Measurements from ENCODE around the gene CDH11. TPM values are rescaled to one million over a fixed set of nuclear protein-coding genes. Genes with fewer than 3 reads are reported as not detected.

Gene CDH11
- total and polyA plus RNA-seq, 8 donors: 2.2 to 171 (median 15.2) TPM

DNA sequence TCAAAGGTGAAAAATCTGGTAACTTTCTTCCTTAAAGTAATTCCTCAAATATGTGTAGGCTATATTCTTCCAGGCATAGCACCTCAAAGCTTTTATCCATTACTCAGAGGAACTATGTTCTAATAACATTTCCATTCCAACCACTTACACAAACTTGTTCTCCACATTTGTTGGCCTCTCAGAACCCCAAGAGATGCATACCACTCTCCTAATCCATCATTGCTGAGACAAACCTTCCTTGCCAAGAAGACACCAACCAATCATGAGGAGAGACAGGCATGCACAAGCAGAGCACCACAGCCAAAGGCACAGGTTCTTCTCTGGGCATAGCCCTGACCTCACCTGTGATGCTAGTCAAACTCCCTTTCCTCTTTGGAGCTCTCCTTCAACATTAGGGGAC lies 20.9 kb downstream of the CDH11 start:
- no peak overlapping the region for H3K27ac ChIP-seq
- TF ChIP-seq, protein P1, sequence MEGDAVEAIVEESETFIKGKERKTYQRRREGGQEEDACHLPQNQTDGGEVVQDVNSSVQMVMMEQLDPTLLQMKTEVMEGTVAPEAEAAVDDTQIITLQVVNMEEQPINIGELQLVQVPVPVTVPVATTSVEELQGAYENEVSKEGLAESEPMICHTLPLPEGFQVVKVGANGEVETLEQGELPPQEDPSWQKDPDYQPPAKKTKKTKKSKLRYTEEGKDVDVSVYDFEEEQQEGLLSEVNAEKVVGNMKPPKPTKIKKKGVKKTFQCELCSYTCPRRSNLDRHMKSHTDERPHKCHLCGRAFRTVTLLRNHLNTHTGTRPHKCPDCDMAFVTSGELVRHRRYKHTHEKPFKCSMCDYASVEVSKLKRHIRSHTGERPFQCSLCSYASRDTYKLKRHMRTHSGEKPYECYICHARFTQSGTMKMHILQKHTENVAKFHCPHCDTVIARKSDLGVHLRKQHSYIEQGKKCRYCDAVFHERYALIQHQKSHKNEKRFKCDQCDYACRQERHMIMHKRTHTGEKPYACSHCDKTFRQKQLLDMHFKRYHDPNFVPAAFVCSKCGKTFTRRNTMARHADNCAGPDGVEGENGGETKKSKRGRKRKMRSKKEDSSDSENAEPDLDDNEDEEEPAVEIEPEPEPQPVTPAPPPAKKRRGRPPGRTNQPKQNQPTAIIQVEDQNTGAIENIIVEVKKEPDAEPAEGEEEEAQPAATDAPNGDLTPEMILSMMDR (IDR thresholded peaks at IDR 0.05): no peak
- TF ChIP-seq EP300 (IDR thresholded peaks at IDR 0.05) (no peak), POLR2AphosphoS5 (IDR thresholded peaks at IDR 0.05) (no peak), POLR2A (IDR thresholded peaks at IDR 0.05) (no peak)
- no peak overlapping the region for H3K4me3 ChIP-seq
- no peaks in the 10 kb centered on the region for H3K27me3 ChIP-seq
- no peaks in the 10 kb centered on the region for H3K9me3 ChIP-seq
- intact Hi-C loops (cut with DNase I; ENCODE audit: low total_unique reads): no loop called here
- DNase-seq: no peak
- no peaks in the 10 kb centered on the region for H3K4me1 ChIP-seq
- no peaks in the 10 kb centered on the region for H3K36me3 ChIP-seq

DNA sequence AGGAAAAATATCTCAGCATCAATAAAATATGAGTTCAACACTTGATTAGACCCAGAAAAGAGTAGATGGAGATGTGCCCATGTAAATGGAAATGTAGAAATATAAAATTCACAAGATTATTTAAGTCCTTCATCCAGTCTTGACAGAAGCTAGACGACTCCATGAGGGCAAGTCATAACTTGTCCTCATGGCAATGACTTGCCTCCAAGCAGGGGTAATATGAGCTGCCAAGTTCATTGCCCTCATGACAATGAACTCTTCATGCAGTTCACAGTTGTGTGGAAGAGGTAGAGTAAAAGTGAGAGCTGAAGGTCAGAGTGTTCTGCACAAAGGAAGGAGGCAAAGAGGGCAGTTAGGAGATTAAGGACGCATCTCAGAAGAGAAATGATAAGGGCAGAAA lies 22.3 kb downstream of the CDH11 start:
- no peaks in the 10 kb centered on the region for H3K27me3 ChIP-seq
- no peaks in the 10 kb centered on the region for H3K4me1 ChIP-seq
- H3K4me3 ChIP-seq: no peak overlapping the region
- intact Hi-C loops (cut with DNase I; ENCODE audit: low total_unique reads): no loop called here
- TF ChIP-seq, protein P1 (IDR thresholded peaks at IDR 0.05): no peak
- no peak for TF ChIP-seq POLR2A (IDR thresholded peaks at IDR 0.05)
- no peak for TF ChIP-seq EP300 (IDR thresholded peaks at IDR 0.05)
- DNase-seq: no peak
- WGBS, 5 donors: 78 to 88% (median 84%) methylated on average over 2 of the region's 2 CpGs
- no peaks in the 10 kb centered on the region for H3K36me3 ChIP-seq
- no peaks in the 10 kb centered on the region for H3K9me3 ChIP-seq
- H3K27ac ChIP-seq: no peak overlapping the region

DNA sequence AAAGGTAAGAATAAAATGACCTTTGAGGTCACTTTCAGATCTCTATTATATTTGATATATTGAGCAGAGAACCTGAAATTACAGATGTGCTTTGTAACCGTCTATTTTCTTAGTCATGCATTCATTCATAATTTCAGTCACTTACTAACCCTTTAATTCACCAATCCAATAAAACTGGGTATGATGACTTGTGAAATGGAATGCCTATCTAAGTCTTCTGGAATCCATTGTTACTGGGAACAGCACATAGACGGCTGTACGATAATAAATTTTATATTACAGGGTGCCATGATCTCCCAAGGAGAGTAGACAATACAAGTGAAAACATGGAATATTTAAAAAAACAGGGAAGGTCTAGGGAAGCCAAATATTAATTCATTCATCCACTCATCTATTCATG lies 22.9 kb downstream of the CDH11 start:
- TF ChIP-seq POLR2AphosphoS5 (IDR thresholded peaks at IDR 0.05): no peak
- TF ChIP-seq EP300 (IDR thresholded peaks at IDR 0.05): no peak
- TF ChIP-seq, protein P1 (IDR thresholded peaks at IDR 0.05): no peak
- no peak for TF ChIP-seq POLR2A (IDR thresholded peaks at IDR 0.05)
- Histone ChIP-seq H3K27me3 (no peaks in the 10 kb centered on the region), H3K4me3 (no peak overlapping the region), H3K9me3 (no peaks in the 10 kb centered on the region), H3K36me3 (no peaks in the 10 kb centered on the region), H3K27ac (no peak overlapping the region), H3K4me1 (no peaks in the 10 kb centered on the region)
- DNase-seq: no peak
- 83 to 92% (median 88%) methylated on average over 3 of the region's 3 CpGs for WGBS, 5 donors
- intact Hi-C loops (cut with DNase I; ENCODE audit: low total_unique reads): no loop called here

- H3K36me3 ChIP-seq: no peaks in the 10 kb centered on the region
- no peaks in the 10 kb centered on the region for H3K4me1 ChIP-seq
- no peaks in the 10 kb centered on the region for H3K9me3 ChIP-seq
- no peak overlapping the region for H3K4me3 ChIP-seq
- intact Hi-C loops (cut with DNase I; ENCODE audit: low total_unique reads): no loop called here
- 66 to 82% (median 74%) methylated on average over 4 of the region's 4 CpGs for WGBS, 5 donors
- no peak for TF ChIP-seq POLR2AphosphoS5 (IDR thresholded peaks at IDR 0.05)
- TF ChIP-seq, protein P1 (IDR thresholded peaks at IDR 0.05): no peak
- TF ChIP-seq POLR2A (IDR thresholded peaks at IDR 0.05): no peak
- TF ChIP-seq EP300 (IDR thresholded peaks at IDR 0.05): no peak
- no peaks in the 10 kb centered on the region for H3K27me3 ChIP-seq
- DNase-seq: no peak
- H3K27ac ChIP-seq: no peak overlapping the region
Observed at GRCh38 chr16:65097296-65097695, 24.6 kb downstream of the CDH11 start.

Data from stomach (tissue), 9 donors.